ENCODE measurements around the gene LAMP2. TPM values are rescaled to one million over a fixed set of nuclear protein-coding genes. Genes with fewer than 3 reads are reported as not detected.

The LAMP2 gene
- total RNA-seq, 1 experiment from 2014 or later: 41.1 TPM

DNA sequence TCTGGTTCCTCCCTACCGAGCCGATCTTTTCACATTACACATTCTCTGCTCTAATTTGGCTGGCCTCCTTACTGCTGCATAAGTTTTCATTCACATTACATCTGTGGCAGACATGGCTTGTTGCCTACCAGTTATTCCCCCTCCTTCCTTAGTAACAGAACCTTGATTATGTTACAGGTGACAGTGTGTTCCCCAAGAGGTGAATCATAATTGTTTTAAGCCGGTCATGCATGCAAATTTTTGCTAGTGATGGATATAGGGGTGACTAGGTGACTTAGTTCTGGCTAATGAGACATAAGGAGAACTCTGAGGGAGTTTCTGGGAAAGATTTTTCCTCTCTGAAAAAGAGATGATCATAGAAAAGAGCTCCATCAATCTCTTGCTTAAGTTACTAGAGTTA lies 8.4 kb upstream of the LAMP2 start:
- Histone ChIP-seq H3K27me3 (ENCODE audit: insufficient read depth, low read length) (no peaks in the 10 kb centered on the region), H2AFZ (ENCODE audit: low read depth, low read length, poor library complexity, severe bottlenecking) (no peak overlapping the region), H3K27ac (ENCODE audit: low read depth, low read length) (no peak overlapping the region), H3K9ac (ENCODE audit: low read length) (no peak overlapping the region), H3K4me3 (replicated peaks in 1 of 2; ENCODE audit: low read depth in 1 of 2, low read length in 2 of 2) (no peak overlapping the region), H3K9me3 (ENCODE audit: control insufficient read depth in 1 of 2, insufficient read depth in 1 of 2, low read depth in 1 of 2, low read length in 2 of 2) (no peaks in the 10 kb centered on the region), H3K4me1 (ENCODE audit: control insufficient read depth in 1 of 2, insufficient read depth in 2 of 2, low read length in 2 of 2) (no peaks in the 10 kb centered on the region), H3K36me3 (ENCODE audit: control insufficient read depth in 1 of 2, insufficient read depth in 2 of 2, low read length in 2 of 2) (no peaks in the 10 kb centered on the region), H3K79me2 (ENCODE audit: insufficient read depth, low read length) (no peaks in the 10 kb centered on the region), H3K9me2 (ENCODE audit: insufficient read depth) (no peaks in the 10 kb centered on the region), H4K20me1 (ENCODE audit: insufficient read depth) (no peaks in the 10 kb centered on the region), H3K4me2 (ENCODE audit: low read length) (no peak overlapping the region)
- no peak for TF ChIP-seq SIN3A (IDR thresholded peaks at IDR 0.05; ENCODE audit: low read depth)
- no peak for ATAC-seq
- intact Hi-C loops (cut with micrococcal nuclease): no loop called here
- no peak for DNase-seq (ENCODE audit: low read depth, low spot score)
- BruUV-seq (replicated peaks): no TSS peak
- POLR2A ChIA-PET: no interaction called here
- CTCF ChIA-PET: interaction anchor here (1.4 kb wide), 1 partner anchor 8 kb away, joined by 5 read pairs; no protein-coding TSS in a partner anchor
- RAD21 ChIA-PET (ENCODE audit: low non-redundant PET in 1 of 2, low total read pairs in 2 of 2, uncharacterized antibody in 2 of 2, unreplicated experiment in 2 of 2): no interaction called here

DNA sequence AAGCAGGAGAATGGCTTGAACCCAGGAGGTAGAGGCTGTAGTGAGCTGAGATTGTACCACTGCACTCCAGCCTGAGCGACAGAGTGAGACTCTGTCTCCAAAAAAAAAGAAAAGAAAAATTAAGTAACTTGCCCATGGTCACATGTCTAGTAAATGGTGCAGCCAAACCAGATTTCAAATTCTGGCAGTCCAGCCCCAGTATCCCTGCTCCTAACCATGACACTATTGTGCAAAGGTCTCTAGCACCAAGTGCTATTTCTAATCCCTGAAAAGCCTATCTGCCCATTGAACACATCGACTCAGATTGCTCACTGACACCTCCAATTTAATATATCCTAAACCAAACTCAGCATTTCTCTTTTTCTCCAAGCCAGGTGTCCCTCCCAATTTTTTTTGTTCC lies 7.6 kb upstream of the LAMP2 start:
- H3K27ac ChIP-seq (ENCODE audit: low read depth, low read length): no peak overlapping the region
- no peaks in the 10 kb centered on the region for H3K79me2 ChIP-seq (ENCODE audit: insufficient read depth, low read length)
- RAD21 ChIA-PET (ENCODE audit: low non-redundant PET in 1 of 2, low total read pairs in 2 of 2, uncharacterized antibody in 2 of 2, unreplicated experiment in 2 of 2): no interaction called here
- no peaks in the 10 kb centered on the region for H3K27me3 ChIP-seq (ENCODE audit: insufficient read depth, low read length)
- H3K4me2 ChIP-seq (ENCODE audit: low read length): no peak overlapping the region
- H3K36me3 ChIP-seq (ENCODE audit: control insufficient read depth in 1 of 2, insufficient read depth in 2 of 2, low read length in 2 of 2): no peaks in the 10 kb centered on the region
- ATAC-seq (no peak), DNase-seq (ENCODE audit: low read depth, low spot score) (no peak)
- no peaks in the 10 kb centered on the region for H3K9me3 ChIP-seq (ENCODE audit: control insufficient read depth in 1 of 2, insufficient read depth in 1 of 2, low read depth in 1 of 2, low read length in 2 of 2)
- no peak overlapping the region for H3K4me3 ChIP-seq (replicated peaks in 1 of 2; ENCODE audit: low read depth in 1 of 2, low read length in 2 of 2)
- no peaks in the 10 kb centered on the region for H4K20me1 ChIP-seq (ENCODE audit: insufficient read depth)
- intact Hi-C loops (cut with micrococcal nuclease): no loop called here
- no peak overlapping the region for H3K9ac ChIP-seq (ENCODE audit: low read length)
- no peak overlapping the region for H2AFZ ChIP-seq (ENCODE audit: low read depth, low read length, poor library complexity, severe bottlenecking)
- POLR2A ChIA-PET: no interaction called here
- no TSS peak for BruUV-seq (replicated peaks)
- H3K4me1 ChIP-seq (ENCODE audit: control insufficient read depth in 1 of 2, insufficient read depth in 2 of 2, low read length in 2 of 2): no peaks in the 10 kb centered on the region
- H3K9me2 ChIP-seq (ENCODE audit: insufficient read depth): no peaks in the 10 kb centered on the region
- CTCF ChIA-PET: interaction anchor here (1.4 kb wide), 1 partner anchor 9 kb away, joined by 5 read pairs; no protein-coding TSS in a partner anchor
- no peak for TF ChIP-seq ELF1 (IDR thresholded peaks at IDR 0.05; ENCODE audit: borderline replicate concordance, low read depth)
- TF ChIP-seq JUND (IDR thresholded peaks at IDR 0.05): no peak
- no peak for TF ChIP-seq ZNF274 (IDR thresholded peaks at IDR 0.05; ENCODE audit: low read depth, low read length)
- TF ChIP-seq YY1 (IDR thresholded peaks at IDR 0.05; ENCODE audit: extremely low read depth, insufficient replicate concordance, low read depth, low read length): no peak
- TF ChIP-seq, protein P1, sequence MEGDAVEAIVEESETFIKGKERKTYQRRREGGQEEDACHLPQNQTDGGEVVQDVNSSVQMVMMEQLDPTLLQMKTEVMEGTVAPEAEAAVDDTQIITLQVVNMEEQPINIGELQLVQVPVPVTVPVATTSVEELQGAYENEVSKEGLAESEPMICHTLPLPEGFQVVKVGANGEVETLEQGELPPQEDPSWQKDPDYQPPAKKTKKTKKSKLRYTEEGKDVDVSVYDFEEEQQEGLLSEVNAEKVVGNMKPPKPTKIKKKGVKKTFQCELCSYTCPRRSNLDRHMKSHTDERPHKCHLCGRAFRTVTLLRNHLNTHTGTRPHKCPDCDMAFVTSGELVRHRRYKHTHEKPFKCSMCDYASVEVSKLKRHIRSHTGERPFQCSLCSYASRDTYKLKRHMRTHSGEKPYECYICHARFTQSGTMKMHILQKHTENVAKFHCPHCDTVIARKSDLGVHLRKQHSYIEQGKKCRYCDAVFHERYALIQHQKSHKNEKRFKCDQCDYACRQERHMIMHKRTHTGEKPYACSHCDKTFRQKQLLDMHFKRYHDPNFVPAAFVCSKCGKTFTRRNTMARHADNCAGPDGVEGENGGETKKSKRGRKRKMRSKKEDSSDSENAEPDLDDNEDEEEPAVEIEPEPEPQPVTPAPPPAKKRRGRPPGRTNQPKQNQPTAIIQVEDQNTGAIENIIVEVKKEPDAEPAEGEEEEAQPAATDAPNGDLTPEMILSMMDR (IDR thresholded peaks at IDR 0.05 in 2 of 3, conservative IDR thresholded peaks at IDR 0.05 in 1 of 3; ENCODE audit: borderline replicate concordance in 1 of 3, insufficient read depth in 1 of 3, low read depth in 2 of 3, low read length in 2 of 3): no peak
- no peak for TF ChIP-seq POLR2A (IDR thresholded peaks at IDR 0.05; ENCODE audit: borderline replicate concordance, extremely low read depth, insufficient read depth, insufficient read length)
- TF ChIP-seq EGR1 (IDR thresholded peaks at IDR 0.05; ENCODE audit: low read depth): no peak
- no peak for TF ChIP-seq POLR2AphosphoS5 (IDR thresholded peaks at IDR 0.05; ENCODE audit: low read depth, low read length)
- TF ChIP-seq SRF (IDR thresholded peaks at IDR 0.05; ENCODE audit: low read depth): no peak
- no peak for TF ChIP-seq CEBPB (IDR thresholded peaks at IDR 0.05; ENCODE audit: low read depth)
- TF ChIP-seq CBX3 (IDR thresholded peaks at IDR 0.05; ENCODE audit: low read depth): no peak
- TF ChIP-seq, protein P2, sequence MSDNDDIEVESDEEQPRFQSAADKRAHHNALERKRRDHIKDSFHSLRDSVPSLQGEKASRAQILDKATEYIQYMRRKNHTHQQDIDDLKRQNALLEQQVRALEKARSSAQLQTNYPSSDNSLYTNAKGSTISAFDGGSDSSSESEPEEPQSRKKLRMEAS (IDR thresholded peaks at IDR 0.05): no peak
- TF ChIP-seq SIN3A (IDR thresholded peaks at IDR 0.05; ENCODE audit: low read depth): no peak
- TF ChIP-seq, protein P3, sequence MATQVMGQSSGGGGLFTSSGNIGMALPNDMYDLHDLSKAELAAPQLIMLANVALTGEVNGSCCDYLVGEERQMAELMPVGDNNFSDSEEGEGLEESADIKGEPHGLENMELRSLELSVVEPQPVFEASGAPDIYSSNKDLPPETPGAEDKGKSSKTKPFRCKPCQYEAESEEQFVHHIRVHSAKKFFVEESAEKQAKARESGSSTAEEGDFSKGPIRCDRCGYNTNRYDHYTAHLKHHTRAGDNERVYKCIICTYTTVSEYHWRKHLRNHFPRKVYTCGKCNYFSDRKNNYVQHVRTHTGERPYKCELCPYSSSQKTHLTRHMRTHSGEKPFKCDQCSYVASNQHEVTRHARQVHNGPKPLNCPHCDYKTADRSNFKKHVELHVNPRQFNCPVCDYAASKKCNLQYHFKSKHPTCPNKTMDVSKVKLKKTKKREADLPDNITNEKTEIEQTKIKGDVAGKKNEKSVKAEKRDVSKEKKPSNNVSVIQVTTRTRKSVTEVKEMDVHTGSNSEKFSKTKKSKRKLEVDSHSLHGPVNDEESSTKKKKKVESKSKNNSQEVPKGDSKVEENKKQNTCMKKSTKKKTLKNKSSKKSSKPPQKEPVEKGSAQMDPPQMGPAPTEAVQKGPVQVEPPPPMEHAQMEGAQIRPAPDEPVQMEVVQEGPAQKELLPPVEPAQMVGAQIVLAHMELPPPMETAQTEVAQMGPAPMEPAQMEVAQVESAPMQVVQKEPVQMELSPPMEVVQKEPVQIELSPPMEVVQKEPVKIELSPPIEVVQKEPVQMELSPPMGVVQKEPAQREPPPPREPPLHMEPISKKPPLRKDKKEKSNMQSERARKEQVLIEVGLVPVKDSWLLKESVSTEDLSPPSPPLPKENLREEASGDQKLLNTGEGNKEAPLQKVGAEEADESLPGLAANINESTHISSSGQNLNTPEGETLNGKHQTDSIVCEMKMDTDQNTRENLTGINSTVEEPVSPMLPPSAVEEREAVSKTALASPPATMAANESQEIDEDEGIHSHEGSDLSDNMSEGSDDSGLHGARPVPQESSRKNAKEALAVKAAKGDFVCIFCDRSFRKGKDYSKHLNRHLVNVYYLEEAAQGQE (IDR thresholded peaks at IDR 0.05; ENCODE audit: low read depth): no peak

Measured in HCT116 (cell line).